HepG2 (cell line): ENCODE data around the gene LDLR. TPM values are rescaled to one million over a fixed set of nuclear protein-coding genes. Genes with fewer than 3 reads are reported as not detected.

ENCODE experiments used
- ATF7 ChIP-seq, 2 experiments: fragments of 450-650 bp in 1 of 2; sonication (generic) in 1 of 2; formaldehyde crosslinking in 1 of 2; IDR thresholded peaks; 2 replicates each; pipeline versions ENCODE4 v1.4.0 to v1.6.1; 2016 to 2020; ENCODE audit warnings: antibody characterized with exemption in 1 of 2, mild to moderate bottlenecking in 1 of 2, missing genetic modification reagents in 1 of 2
- SETDB1 ChIP-seq: sonication (generic); formaldehyde crosslinking; IDR thresholded peaks from 2 replicates; pipeline ENCODE4 v1.5.1; 2020; ENCODE audit warnings: missing genetic modification reagents, mild to moderate bottlenecking, borderline replicate concordance
- TOE1 ChIP-seq: sonication (generic); formaldehyde crosslinking; IDR thresholded peaks from 2 replicates; pipeline ENCODE4 v1.4.0; 2020; ENCODE audit warnings: mild to moderate bottlenecking, missing genetic modification reagents
- YY1 ChIP-seq: IDR thresholded peaks from 2 replicates; pipeline ENCODE4 v1.6.1; 2011; ENCODE audit warnings: low read length, low read depth, moderate library complexity, mild to moderate bottlenecking; ENCODE audit not compliant: insufficient read depth, insufficient replicate concordance
- polyA plus RNA-seq, 8 experiments: library from polyadenylated mRNA; depleted of rRNA in 3 of 8; stranded (reverse) in 7 of 8; unstranded in 1 of 8; fragments of >200 nt; fragmentation: Illumina TruSeq in 4 of 8; extraction: Trizol in 4 of 8; gene quantifications; 2 replicates each; pipeline versions ENCODE4 v1.2.1 to v1.2.3, GENCODE V29; 2011 to 2016; ENCODE audit warnings: low read depth in 4 of 8, missing spikeins in 1 of 8, mixed read lengths in 1 of 8; ENCODE audit not compliant: insufficient read depth in 1 of 8
- total RNA-seq, 5 experiments: library from RNA; depleted of rRNA; stranded (reverse); fragments of >200 nt; fragmentation: Illumina TruSeq; extraction: Trizol; gene quantifications; 2 replicates each; pipeline ENCODE4 v1.2.3, GENCODE V29; 2016; ENCODE audit warnings: low read depth in 1 of 5
- TF ChIP-seq, protein P1 (sequence below): sonication (generic); formaldehyde crosslinking; IDR thresholded peaks from 2 replicates; pipeline ENCODE4 v1.4.0; 2020; ENCODE audit warnings: mild to moderate bottlenecking, missing genetic modification reagents
- TF ChIP-seq, protein P2 (sequence below): sonication (generic); formaldehyde crosslinking; IDR thresholded peaks from 2 replicates; pipeline ENCODE4 v1.4.0; 2020; ENCODE audit warnings: low read depth, mild to moderate bottlenecking, missing genetic modification reagents
- TF ChIP-seq, protein P3 (sequence below): sonication (generic); formaldehyde crosslinking; IDR thresholded peaks from 2 replicates; pipeline ENCODE4 v1.4.0; 2020; ENCODE audit warnings: mild to moderate bottlenecking, missing genetic modification reagents, borderline replicate concordance
- TF ChIP-seq, protein P4 (sequence below): sonication (generic); formaldehyde crosslinking; IDR thresholded peaks from 2 replicates; pipeline ENCODE4 v1.5.0; 2020; ENCODE audit warnings: mild to moderate bottlenecking, missing genetic modification reagents
- TF ChIP-seq, protein P5 (sequence below): sonication (generic); formaldehyde crosslinking; IDR thresholded peaks from 2 replicates; pipeline ENCODE4 v1.4.0; 2020; ENCODE audit warnings: mild to moderate bottlenecking, missing genetic modification reagents
- TF ChIP-seq, protein P6 (sequence below): sonication (generic); formaldehyde crosslinking; IDR thresholded peaks from 2 replicates; pipeline ENCODE4 v1.4.0; 2020; ENCODE audit warnings: mild to moderate bottlenecking, low read depth, missing genetic modification reagents
- TF ChIP-seq, protein P7 (sequence below): sonication (generic); formaldehyde crosslinking; IDR thresholded peaks from 2 replicates; pipeline ENCODE4 v1.5.0; 2020; ENCODE audit warnings: mild to moderate bottlenecking, missing genetic modification reagents

Gene LDLR
- total and polyA plus RNA-seq, 2 of the 13 experiments (the other 11 are each of a cell fraction or from before 2014, with no cell fraction given), result 51.6 to 92.5 TPM

DNA sequence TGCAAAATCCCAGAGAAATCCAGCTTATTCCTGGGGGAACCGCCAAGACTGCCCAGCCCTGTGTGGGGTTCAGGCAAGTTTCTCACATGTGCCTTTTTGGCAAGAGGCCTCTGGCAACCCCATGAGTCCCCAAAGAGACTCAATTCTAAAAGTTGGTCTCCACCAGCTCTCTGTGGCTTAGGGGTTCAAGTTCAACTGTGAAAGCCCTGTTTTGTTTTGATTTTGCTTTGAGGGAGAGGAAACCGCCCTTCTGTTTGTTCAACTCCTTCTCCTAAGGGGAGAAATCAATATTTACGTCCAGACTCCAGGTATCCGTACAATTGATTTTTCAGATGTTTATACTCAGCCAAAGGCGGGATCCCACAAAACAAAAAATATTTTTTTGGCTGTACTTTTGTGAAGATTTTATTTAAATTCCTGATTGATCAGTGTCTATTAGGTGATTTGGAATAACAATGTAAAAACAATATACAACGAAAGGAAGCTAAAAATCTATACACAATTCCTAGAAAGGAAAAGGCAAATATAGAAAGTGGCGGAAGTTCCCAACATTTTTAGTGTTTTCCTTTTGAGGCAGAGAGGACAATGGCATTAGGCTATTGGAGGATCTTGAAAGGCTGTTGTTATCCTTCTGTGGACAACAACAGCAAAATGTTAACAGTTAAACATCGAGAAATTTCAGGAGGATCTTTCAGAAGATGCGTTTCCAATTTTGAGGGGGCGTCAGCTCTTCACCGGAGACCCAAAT, 583 bp upstream of the LDLR start (continued):
- TF ChIP-seq, protein P1, sequence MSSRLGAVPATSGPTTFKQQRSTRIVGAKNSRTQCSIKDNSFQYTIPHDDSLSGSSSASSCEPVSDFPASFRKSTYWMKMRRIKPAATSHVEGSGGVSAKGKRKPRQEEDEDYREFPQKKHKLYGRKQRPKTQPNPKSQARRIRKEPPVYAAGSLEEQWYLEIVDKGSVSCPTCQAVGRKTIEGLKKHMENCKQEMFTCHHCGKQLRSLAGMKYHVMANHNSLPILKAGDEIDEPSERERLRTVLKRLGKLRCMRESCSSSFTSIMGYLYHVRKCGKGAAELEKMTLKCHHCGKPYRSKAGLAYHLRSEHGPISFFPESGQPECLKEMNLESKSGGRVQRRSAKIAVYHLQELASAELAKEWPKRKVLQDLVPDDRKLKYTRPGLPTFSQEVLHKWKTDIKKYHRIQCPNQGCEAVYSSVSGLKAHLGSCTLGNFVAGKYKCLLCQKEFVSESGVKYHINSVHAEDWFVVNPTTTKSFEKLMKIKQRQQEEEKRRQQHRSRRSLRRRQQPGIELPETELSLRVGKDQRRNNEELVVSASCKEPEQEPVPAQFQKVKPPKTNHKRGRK (CRISPR knock-in tag), result no peak
- TF ChIP-seq, protein P2, sequence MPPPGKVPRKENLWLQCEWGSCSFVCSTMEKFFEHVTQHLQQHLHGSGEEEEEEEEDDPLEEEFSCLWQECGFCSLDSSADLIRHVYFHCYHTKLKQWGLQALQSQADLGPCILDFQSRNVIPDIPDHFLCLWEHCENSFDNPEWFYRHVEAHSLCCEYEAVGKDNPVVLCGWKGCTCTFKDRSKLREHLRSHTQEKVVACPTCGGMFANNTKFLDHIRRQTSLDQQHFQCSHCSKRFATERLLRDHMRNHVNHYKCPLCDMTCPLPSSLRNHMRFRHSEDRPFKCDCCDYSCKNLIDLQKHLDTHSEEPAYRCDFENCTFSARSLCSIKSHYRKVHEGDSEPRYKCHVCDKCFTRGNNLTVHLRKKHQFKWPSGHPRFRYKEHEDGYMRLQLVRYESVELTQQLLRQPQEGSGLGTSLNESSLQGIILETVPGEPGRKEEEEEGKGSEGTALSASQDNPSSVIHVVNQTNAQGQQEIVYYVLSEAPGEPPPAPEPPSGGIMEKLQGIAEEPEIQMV (CRISPR knock-in tag), result no peak
- TF ChIP-seq, protein P3, sequence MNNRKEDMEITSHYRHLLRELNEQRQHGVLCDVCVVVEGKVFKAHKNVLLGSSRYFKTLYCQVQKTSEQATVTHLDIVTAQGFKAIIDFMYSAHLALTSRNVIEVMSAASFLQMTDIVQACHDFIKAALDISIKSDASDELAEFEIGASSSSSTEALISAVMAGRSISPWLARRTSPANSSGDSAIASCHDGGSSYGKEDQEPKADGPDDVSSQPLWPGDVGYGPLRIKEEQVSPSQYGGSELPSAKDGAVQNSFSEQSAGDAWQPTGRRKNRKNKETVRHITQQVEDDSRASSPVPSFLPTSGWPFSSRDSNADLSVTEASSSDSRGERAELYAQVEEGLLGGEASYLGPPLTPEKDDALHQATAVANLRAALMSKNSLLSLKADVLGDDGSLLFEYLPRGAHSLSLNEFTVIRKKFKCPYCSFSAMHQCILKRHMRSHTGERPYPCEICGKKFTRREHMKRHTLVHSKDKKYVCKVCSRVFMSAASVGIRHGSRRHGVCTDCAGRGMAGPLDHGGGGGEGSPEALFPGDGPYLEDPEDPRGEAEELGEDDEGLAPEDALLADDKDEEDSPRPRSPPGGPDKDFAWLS, result no peak
- TF ChIP-seq, protein P4, sequence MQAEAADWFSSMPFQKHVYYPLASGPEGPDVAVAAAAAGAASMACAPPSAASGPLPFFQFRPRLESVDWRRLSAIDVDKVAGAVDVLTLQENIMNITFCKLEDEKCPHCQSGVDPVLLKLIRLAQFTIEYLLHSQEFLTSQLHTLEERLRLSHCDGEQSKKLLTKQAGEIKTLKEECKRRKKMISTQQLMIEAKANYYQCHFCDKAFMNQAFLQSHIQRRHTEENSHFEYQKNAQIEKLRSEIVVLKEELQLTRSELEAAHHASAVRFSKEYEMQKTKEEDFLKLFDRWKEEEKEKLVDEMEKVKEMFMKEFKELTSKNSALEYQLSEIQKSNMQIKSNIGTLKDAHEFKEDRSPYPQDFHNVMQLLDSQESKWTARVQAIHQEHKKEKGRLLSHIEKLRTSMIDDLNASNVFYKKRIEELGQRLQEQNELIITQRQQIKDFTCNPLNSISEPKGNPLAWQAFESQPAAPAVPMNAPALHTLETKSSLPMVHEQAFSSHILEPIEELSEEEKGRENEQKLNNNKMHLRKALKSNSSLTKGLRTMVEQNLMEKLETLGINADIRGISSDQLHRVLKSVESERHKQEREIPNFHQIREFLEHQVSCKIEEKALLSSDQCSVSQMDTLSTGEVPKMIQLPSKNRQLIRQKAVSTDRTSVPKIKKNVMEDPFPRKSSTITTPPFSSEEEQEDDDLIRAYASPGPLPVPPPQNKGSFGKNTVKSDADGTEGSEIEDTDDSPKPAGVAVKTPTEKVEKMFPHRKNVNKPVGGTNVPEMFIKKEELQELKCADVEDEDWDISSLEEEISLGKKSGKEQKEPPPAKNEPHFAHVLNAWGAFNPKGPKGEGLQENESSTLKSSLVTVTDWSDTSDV, result no peak
- TF ChIP-seq, protein P5, sequence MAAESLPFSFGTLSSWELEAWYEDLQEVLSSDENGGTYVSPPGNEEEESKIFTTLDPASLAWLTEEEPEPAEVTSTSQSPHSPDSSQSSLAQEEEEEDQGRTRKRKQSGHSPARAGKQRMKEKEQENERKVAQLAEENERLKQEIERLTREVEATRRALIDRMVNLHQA (CRISPR knock-in tag), result no peak
- TF ChIP-seq, protein P6, sequence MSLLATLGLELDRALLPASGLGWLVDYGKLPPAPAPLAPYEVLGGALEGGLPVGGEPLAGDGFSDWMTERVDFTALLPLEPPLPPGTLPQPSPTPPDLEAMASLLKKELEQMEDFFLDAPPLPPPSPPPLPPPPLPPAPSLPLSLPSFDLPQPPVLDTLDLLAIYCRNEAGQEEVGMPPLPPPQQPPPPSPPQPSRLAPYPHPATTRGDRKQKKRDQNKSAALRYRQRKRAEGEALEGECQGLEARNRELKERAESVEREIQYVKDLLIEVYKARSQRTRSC (CRISPR knock-in tag), result no peak
- TF ChIP-seq TOE1, result no peak
- no peak for TF ChIP-seq ATF7 (IDR thresholded peaks at IDR 0.05)
- no peak for TF ChIP-seq ATF7 (CRISPR knock-in tag; IDR thresholded peaks at IDR 0.05)
- no peak for TF ChIP-seq YY1
- TF ChIP-seq, protein P7, sequence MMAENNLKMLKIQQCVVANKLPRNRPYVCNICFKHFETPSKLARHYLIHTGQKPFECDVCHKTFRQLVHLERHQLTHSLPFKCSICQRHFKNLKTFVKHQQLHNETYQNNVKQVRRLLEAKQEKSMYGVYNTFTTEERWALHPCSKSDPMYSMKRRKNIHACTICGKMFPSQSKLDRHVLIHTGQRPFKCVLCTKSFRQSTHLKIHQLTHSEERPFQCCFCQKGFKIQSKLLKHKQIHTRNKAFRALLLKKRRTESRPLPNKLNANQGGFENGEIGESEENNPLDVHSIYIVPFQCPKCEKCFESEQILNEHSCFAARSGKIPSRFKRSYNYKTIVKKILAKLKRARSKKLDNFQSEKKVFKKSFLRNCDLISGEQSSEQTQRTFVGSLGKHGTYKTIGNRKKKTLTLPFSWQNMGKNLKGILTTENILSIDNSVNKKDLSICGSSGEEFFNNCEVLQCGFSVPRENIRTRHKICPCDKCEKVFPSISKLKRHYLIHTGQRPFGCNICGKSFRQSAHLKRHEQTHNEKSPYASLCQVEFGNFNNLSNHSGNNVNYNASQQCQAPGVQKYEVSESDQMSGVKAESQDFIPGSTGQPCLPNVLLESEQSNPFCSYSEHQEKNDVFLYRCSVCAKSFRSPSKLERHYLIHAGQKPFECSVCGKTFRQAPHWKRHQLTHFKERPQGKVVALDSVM (CRISPR knock-in tag), result no peak
- TF ChIP-seq SETDB1 (CRISPR knock-in tag), result no peak
